Measurements from ENCODE around the gene OR2A42.
"Not testable (repeated sequence)": the region's sequence is repeated elsewhere in the genome, so short reads cannot be mapped to it uniquely, and the experiment has no call there.

- TF ChIP-seq EZH2 (IDR thresholded peaks at IDR 0.05; ENCODE audit: borderline replicate concordance, low read depth, low read length, poor library complexity, severe bottlenecking); CTCF (conservative IDR thresholded peaks at IDR 0.05; ENCODE audit: low read depth, low read length): not testable (repeated sequence)
Observed at GRCh38 chr7:144223675-144224074, 15.7 kb downstream of the OR2A42 start.

Data from A673 (cell line).